HG03159 (cell line): ENCODE results near the gene ATXN7L3.
A peak's percentile ranks its signal among the peaks of the same experiment; 100 is the strongest.
"Not testable (repeated sequence)": the region's sequence is repeated elsewhere in the genome, so short reads cannot be mapped to it uniquely, and the experiment has no call there.

ENCODE experiments used
- ATAC-seq: cut with Tn5 transposase; IDR thresholded peaks from one replicate; pipeline ENCODE4 v1.9.1; 2021; ENCODE audit warnings: mild to moderate bottlenecking, moderate library complexity; ENCODE audit not compliant: unreplicated experiment

The ATXN7L3 gene, protein sequence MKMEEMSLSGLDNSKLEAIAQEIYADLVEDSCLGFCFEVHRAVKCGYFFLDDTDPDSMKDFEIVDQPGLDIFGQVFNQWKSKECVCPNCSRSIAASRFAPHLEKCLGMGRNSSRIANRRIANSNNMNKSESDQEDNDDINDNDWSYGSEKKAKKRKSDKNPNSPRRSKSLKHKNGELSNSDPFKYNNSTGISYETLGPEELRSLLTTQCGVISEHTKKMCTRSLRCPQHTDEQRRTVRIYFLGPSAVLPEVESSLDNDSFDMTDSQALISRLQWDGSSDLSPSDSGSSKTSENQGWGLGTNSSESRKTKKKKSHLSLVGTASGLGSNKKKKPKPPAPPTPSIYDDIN

DNA sequence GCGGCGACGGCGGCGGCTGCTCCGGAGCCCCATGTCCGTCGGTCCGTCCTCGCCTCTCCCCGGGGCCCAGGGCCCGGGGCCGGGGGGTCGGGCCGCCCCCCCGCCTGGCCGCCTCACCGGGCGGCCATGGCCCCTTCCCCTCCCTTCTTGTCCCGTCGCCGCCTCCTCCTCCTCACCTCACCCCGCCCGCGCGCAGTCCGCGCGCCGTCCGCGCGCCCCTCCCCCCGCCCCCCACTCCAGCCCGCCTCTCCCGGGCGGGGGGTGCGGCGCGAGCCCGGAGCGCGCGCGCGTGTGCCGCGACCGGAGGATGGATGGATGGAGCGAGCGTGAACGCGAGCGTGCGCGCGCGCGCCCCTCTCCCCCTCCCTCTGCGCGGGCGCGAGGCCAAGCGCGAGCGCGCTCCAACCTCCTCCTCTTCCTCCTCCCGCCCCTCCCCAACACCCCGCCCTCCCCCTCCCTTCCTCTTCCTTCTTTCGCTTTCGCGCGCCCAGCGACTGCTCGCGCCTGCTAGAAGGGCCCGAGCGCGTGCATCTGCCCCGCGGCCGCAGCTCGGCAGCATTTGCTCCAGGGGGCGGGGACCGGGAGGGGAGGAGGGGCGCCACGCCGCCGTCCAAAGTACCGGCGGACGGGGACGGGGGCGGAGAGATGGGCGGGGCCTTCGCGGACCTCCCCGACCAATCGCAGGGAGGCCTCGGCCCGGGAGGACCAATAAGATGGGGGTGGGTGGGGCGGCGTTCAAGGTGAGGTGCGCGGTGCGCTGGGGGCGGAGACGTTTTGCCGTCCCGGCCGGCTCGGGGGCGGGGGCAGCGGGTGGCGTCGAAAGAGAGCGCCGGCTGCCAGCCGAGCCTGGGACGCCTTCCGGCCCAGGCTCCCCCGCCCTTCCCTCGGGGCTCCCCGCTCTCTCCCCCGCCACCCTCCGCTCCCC, at the start of gene ATXN7L3:
ATXN7L3 (minus strand) TSS at position 332 of the 925 bp plus-strand sequence. CDS start 1,814 bp downstream, outside the sequence.
- ATAC-seq: peak; percentile 57

DNA sequence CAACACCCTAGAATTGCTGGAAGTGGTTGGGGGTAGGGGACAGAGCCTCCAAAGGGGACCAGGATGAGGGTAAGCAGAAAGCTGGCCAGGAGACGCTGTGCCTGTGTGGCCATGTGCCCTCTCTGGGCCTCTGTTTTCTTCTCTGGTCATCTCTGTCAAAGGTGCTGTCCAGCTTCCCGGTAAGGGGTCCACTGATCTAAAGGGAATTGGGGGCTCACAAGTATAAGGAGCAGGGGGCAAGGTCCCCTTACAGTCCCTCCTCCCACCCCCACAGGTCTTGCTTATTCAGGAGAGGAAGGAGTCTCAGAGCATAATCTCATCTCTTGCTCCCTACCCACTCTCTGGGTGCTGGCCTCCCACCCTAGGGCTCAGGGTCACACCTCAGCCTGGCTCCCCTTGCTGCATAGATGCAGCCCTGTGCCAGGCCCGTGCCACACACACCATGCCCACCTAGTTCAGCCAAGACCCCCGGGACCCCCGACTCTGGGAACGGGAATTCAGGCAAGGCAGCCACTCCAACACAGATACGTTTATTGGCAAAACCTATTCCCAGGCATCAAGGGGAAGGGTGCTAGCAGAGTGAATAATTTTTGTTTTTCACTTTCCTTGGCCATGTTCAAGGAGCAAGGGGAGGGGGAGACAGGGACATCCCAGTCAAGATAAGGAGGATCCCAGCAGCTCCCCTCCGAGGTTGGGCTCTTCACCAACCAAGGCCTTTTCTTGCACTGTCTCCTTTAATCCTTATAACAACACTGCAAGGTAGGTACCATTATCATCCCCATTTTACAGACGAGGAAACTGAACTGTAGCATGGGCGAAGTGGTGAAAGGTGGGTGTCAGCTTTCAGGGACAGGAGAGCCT, 48.4 kb upstream of the ATXN7L3 start:
- no peak for ATAC-seq

DNA sequence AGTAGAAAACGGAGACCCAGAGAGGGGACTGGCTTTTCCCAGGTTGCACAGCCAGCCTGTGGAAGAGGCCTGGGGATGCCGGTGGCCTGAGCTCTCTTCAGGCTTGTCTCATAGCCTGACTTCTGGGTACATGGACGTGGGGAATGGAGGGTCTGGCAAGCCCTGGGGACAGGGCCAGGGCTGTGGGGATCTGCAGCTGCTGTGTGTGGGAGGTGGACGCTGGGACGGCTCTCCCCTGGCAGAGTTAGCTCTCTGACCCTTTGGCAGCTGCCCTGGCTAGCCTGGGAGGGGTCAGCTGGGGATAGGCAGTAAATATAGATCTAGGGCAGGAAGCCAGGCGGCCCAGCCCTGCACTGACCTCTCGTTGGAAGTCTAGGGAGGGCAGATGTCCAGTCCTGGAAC, 47.8 kb upstream of the ATXN7L3 start:
- no peak for ATAC-seq

DNA sequence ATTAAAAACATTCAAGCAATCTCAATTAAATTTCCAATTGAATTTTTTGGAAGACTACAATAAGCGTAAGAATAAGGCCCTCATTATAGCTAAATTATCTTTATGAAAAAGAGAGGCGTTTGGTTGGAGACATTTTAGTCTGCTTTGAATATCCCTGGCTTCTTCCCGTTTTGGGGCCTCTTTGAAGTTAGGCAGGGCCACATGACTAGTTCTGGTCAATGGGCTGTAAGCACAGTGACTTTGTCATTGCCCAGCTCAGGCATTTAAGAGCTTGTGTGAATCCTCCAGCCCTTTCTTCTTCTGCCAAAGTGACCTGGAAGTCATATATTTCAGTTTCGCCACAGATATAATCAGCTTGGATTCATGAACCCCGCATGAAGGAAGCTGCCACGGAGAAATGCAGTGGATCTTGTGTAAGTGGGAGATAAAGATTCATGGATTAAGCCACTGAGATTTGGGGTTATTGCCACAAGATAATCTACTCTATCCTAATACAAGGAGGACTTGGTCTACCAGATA, 41.5 kb upstream of the ATXN7L3 start:
- ATAC-seq: no peak

DNA sequence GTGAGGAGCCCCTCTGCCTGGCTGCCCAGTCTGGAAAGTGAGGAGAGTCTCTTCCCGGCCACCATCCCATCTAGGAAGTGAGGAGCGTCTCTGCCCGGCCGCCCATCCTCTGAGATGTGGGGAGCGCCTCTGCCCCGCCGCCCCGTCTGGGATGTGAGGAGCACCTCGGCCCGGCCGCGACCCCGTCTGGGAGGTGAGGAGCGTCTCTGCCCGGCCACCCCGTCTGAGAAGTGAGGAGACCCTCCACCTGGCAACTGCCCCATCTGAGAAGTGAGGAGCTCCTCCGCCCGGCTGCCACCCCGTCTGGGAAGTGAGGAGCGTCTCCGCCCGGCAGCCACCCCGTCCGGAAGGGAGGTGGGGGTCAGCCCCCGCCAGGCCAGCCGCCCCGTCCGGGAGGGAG, 38.2 kb upstream of the ATXN7L3 start:
- not testable (repeated sequence) for ATAC-seq

DNA sequence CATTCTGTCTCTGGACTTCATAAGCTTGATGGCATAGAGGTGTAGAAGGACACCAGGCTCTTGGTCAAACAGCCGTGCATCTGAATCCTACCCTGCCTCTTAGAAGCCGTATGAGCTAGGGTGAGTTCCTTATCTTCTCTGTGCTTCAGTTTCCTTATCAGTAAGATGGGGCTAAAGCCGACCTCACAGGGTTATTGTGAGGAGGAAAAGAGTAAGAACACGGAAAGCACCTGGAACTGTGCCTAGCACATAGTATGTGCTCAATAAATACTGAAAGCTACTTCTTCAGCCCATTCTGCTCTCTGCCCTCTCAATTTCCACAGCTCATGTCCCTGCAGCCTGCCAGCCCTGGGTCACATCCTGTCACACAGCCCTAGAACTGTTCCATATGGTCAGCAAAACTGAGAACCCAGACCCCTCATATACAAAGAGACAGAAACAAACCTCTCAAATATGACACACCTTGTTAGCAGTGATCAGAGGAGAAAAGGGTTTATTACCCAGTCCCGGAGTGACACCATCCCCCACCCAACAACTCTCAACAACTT, 36.8 kb upstream of the ATXN7L3 start:
- ATAC-seq: no peak

DNA sequence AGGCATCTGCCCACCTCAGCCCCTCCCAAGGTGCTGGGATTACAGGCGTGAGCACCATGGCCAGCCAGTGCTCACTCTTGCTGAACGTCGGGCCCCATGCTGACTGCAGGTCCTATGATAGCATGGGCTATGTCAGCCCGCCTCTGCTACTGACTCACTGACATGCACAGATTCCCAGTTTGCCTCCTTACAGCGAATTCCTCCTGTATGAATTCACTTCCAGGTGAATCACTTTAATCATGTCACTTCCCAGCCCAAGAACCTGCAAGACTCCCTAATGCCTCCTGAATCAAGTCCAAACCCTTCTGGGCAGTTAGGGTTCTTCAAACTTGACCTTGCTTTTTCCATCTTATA, 35.9 kb upstream of the ATXN7L3 start:
- ATAC-seq: no peak

DNA sequence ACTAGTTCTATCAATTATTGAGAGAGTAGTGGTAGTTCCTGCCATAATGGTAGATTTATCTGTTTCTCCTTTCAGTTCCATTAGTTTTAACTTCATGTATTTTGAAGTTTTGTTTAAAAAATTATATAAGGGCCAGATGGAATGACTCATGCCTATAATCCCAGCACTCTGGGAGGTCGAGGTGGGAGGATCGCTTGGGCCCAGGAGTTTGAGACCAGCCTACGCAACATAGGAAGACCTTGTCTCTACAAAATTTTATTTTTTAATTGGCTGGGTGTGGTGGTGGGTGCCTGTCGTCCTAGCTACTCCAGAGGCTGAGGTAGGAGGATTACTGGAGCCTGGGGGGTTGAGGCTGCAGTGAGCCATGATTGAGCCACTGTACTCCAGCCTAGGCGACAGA, 33.9 kb upstream of the ATXN7L3 start:
- no peak for ATAC-seq

DNA sequence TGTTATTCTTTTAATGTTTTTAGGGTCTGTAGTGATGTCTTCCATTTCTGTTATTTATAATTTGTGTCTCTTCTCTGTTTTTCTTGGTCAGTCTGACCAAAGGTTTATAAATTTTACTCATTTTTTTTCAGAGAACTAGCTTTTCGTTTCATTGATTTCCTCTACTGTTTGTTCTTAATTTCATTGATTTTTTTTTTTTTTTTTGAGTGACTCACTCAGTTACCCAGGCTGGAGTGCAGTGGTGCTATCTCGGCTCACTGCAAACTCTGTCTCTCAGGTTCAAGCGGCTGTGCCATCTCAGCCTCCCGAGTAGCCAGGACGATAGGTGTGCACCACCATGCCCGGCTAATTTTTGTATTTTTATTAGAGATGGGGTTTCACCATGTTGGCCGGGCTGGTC, 32.4 kb upstream of the ATXN7L3 start:
- no peak for ATAC-seq

DNA sequence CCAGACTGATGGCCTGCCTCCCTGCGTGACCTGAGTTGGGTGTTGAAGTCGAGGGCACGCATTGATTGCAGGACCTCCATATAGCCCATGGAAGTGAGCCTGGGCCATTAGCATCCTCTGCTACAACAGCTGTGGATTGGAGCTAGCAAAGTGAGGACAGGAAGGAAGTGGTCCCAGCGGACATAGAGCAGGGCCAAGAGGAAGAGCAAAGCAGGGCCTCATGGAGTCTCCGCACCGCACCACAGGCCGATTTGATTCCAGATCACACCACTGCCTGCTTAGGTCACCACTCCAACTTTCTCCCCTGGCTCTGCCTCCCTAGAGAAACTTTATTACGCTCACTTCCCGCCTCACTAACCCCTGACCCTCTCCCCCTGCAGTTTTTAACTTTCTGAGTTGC, 30.5 kb upstream of the ATXN7L3 start:
- no peak for ATAC-seq

DNA sequence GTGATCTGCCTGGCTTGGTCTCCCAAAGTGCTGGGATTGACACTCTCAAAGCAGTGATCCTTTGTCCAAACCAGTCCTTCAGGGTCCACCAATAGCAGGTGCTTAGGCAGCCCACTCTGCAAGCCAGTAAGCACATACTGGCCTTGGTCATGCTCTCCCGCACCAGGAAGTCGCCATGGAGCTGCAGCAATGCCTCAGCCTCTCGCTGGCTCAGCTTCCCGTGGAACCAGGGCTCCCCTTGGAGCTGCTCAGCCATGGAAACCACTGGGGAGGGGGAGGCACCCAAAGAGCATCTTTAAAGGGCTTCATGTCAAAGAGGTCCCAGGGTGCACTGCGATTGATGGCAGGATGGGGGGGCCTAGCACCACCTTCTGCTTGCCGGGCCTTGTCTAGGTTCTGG, 29.4 kb upstream of the ATXN7L3 start:
- ATAC-seq: no peak

DNA sequence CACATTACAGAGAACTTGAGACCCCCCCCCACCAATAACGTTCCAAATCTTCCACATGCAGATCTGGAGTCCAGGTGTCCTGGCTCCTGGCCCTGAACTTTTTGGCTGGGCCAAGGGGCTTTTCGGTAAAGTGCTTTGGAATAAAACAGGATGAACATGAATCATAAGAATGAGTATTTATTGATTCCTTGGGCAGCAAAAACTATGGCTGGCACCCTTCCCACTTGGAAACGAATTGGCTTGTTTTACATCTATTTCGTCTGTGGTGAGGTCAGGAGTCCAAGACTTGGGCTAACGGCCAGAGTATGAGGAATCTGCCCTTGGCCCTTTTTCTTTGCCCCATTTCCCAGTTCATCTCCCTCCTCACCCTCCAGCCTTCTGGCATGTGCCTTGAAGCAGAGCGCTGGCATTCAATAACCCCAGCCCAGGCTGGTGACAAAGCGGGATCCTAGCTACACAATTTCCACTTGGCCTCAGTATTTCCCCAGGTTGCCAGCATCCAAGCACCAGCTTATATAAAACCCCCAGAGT, 23.9 kb upstream of the ATXN7L3 start:
- no peak for ATAC-seq

DNA sequence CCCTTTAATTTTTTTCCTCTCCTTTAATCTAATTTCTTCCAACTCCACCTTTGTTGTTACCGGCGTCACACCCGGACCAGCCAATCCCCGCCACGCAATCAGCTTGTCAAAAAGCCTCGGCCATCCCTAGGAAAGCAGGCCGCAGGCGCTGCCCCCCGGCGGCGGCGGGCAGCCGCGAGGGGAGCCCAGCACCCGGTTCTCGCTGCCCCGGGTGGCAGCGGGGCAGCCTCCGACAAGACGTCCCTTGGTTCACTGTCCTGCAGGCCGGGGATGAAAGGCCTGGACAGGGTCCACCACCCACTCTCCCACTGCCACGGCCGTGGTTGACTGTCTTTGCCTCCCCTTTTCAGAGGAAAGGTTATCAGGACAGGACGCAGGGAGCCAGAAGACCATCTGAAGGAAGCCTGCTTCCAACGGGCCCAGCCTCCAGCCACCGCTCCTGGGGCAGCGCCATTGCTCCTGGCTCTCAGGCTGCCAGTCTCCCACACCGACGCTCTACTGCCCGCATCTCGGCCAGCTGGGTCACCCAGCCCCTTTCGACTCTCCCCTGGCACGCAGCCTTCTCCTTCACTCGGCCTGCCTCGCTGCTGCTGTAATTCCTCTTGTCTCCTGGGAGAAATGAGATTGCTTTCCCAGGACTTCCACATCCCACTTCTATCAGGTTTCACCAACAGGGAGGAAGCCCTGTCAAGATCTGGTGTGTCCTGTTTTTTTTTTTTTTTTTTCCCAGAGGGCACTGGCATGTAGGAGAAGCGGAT, 22.6 kb upstream of the ATXN7L3 start:
- ATAC-seq: no peak

DNA sequence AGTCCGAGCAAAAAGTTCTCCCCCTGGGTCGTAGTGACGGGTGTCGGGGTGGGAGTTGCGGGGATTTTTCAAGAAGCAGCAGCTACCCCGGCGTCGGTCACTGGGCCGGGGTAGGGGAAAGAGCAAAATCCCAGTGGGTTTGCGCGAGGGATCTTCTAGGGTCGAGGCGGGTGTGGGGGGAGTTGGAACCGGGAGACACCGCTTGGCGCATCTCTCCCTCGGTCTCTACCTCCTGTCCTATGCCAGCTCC, 22.1 kb upstream of the ATXN7L3 start:
- no peak for ATAC-seq

DNA sequence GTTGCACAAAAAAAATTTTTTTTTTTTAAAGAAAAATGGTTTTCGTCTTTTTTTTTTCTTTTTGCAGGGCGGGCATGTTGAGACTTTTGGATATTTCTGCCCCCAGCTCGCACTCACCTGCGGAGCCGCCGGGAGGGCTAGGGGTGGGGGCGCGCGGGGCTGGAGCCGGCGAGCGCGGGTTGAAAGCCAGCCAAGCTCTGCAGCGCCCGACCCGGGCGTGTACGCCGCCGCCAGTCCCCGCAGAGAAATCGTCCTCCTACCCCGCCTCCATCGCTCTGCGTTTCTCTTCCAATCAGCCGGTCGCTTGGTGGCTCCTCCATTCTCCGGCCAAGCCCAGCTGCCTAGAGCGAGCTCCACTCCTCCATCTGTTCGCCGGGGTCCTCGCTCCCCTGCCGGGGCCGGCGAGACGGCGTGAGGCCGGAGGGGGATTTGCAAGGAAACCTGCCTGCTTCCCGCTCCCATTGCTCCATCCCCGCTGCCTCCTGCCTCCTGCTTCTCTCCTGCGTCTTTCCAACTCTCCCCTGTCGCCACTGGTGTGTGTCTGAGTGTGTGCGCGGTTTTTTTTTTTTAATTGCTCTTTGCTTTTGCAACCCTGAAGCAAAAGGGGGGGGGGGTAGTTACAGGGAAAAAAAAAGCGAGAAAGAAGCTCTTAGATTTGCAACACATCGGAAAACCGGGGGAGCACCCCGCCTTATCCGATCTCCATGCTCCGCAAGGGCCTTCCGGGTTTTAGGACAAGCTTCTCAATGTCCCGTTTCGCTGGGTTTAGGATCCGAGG, 21.6 kb upstream of the ATXN7L3 start:
- ATAC-seq: no peak

DNA sequence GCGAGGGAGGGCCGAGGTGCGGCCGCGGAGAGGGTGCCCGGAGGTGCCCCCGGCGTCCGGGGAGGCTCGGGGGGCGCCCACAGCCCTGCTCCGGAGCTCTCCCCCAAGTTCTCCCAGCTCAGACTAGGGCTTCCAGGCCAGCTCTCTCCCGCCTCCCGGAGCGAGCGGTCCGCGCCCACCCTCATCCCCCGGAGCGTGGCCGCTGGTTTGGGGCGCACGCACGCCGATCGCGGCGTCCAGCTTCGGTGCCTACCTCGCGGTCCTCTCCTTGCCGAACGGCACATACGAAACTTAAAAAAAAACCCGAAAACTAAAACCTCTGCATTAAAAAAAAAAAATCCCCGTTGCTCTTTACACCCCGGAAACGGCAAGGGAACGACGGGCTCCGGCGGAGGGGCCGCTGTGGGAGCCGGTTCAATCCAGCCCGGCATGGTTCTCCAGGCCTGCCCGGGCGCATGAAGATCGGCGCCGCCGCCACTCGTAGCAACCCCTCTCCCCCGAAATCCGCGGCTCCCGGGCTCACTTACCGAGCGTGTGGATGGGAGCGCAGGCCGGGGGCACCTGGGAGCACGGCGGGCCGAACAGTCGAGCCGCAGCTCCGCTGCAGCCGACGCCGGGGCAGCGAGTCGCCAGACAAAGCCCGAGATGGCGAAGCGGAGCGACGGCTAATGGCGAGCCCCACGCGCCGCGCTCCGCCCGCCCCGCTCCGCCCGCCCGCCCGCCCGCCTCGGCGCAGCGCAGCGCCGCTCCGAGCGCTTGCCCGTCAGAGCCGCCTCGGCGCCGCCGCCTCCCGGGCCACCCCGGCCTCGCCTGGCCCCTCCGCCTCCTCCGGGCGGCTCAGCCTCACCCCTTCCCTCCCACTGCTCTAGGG, 20.8 kb upstream of the ATXN7L3 start:
- no peak for ATAC-seq

DNA sequence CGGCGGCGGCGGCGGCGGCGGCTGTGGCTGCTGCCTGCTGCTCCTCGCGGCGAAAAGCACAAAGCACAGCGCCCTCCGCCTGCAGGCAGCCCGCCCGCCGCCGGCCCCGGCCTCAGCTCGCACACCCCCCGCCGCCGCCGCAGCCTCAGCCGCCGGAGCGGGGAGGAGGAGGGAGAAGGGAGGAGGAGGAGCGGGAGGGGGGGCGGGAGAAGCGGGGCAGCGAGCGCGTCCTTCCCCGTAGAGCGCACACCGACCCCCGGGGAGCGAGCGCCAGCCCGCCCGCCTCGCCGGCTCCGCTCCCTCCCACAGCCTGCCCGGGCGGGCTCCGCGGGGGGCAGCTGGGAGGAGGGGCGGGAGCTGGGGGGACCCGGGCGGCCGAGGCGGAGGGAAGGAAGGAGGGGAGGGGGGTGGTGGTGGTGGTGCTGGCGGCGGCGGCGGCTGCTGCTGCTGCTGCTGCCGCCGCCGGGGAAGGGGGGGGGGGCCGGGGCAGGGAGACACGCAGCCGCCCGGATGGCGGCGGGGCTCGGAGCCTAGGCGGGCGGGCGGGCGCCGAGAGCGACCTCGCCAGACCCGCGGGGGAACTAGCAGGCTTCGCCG, 20.0 kb upstream of the ATXN7L3 start, which contains the start of gene UBTF:
UBTF (minus strand) TSS at position 60 of the 597 bp plus-strand sequence. CDS start 1,446 bp downstream, outside the sequence.
- peak; percentile 5 for ATAC-seq
